Stromal cell of bone marrow (primary cell): ENCODE data around the gene MKNK1.

Source experiments
- DNase-seq: peaks from one replicate; pipeline ENCODE4 v3.0.0-alpha.2; 2012; ENCODE audit warnings: low read depth

Gene MKNK1

GRCh38 chr1:46539972-46540371 is 64.1 kb downstream of the MKNK1 start:
- peak; percentile 84 for DNase-seq

DNA sequence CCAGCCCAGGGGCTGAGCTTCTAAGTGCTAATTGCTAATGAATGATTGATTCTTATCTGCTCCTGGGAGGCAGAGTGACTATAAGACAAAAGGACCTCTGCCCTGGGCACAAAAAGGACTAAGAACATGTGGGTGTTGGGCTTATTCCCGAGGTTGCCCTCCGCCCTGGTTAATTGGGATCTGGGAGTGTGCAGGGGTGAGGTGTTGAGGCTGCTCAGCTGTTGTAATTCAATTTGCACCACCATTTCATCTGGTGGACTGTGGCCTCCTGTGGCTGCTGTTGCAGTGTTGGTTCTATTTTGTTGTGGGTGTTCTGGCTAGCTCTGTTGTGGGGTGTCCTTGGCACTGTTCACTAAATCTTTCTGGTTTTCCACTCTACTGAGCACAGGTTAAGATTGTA is 65.9 kb downstream of the MKNK1 start:
- no peak for DNase-seq

GRCh38 chr1:46537651-46538050 is 66.4 kb downstream of the MKNK1 start:
- no peak for DNase-seq

GRCh38 chr1:46536527-46536926 is 67.5 kb downstream of the MKNK1 start:
- no peak for DNase-seq

DNA sequence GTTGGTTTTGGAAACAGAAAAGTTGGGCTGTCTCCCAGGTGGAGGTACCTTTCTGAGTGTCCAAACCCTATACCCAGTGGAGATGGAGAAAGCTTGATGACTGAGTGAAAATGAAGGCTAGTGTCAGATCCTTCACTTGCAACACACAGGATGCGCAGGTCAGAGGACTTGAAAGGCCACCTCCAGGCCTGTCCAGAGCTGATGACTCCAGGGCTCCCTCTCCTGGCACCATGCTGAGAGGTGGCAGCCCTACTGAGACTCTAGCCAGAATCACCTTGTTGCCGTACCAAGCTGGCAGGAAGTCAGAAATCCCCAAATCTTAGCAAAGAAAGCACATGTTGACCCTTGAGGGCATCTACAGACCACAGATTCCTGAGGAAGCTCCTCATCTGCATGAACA is 69.0 kb downstream of the MKNK1 start:
- no peak for DNase-seq

GRCh38 chr1:46533179-46533864 is 70.7 kb downstream of the MKNK1 start:
- no peak for DNase-seq

DNA sequence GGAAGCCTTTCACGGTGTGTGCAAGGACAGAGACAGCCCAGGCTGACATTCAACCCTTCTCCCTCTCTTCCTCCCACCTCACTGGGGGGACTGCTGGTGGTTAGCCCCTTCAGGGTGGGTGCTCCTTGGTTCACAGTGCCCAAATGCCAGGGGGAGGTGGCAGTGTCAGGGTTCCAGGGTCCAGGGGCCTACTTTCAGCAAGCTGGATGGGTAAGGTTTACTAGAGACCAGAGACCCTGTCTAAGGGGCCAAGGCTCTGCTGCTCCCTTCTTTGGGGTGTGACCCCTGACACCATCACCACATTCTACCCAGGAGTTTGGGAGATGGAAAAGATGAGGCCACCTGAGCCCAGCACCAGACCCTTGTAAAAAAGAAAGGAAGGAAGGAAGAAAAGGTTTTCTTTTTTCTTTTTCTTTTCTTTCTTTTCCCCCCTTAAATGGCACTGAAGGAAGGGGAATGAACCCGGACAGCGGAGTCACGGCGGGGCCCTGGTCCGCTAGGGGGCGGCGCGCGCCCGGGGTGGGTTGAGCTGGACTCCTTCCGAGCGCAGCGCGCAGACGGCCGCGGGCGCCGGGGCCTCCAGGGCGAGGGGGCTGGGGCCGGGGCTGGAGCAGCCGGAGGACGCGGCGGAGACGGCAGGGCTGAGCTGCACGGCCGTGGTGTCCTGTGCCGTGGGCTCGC is 71.4 kb downstream of the MKNK1 start:
- no peak for DNase-seq

- no peak for DNase-seq
Measured at GRCh38 chr1:46532095-46532494, 72.0 kb downstream of the MKNK1 start.

- no peak for DNase-seq
Measured at GRCh38 chr1:46530791-46531409, 73.2 kb downstream of the MKNK1 start.

- DNase-seq: no peak
Measured at GRCh38 chr1:46530311-46530710, 73.8 kb downstream of the MKNK1 start.

- no peak for DNase-seq
Measured at GRCh38 chr1:46529031-46529630, 74.9 kb downstream of the MKNK1 start.

DNA sequence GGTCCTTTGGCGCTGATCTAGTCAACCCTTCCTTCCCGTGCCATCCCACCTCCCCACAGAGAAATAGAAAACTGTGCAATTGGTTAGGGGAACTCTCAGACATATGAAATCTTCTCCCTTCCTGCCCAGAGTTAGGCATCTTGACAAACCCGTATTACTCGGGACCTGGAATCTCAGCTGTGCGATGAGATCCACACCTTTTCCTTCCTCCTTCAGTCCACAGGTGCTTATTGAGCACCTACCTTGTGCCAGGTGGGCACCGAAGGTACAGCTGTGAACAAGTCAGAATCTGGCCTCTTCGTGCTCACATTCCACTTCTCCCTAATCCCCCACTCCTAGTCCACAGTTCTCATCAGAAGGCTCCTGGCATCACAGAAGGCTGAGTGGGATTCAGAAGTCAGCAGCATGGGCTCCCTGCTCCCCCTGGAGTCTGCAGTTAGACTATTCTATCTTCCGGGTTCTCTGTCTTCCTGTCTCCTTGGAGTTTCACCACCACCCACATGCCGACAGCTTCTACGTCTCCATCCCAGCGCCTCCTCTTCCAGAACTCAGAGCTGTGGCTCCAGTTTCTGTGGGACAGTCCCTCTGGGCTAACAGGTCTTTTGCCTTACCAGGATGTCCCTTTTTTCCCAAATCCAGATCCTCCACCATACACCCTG is 75.6 kb downstream of the MKNK1 start:
- DNase-seq: no peak

GRCh38 chr1:46527474-46528296 is 76.4 kb downstream of the MKNK1 start:
- DNase-seq: peak; percentile 55

- DNase-seq: no peak
Measured at GRCh38 chr1:46526691-46527291, 77.3 kb downstream of the MKNK1 start.

- DNase-seq: no peak
Measured at GRCh38 chr1:46526013-46526690, 77.9 kb downstream of the MKNK1 start.

GRCh38 chr1:46525253-46525983 is 78.7 kb downstream of the MKNK1 start:
- DNase-seq: no peak

- DNase-seq: no peak
Measured at GRCh38 chr1:46524843-46525242, 79.2 kb downstream of the MKNK1 start.

- no peak for DNase-seq
Measured at GRCh38 chr1:46523496-46524353, 80.3 kb downstream of the MKNK1 start.

- no peak for DNase-seq
Measured at GRCh38 chr1:46522969-46523320, 81.1 kb downstream of the MKNK1 start.
